GM21515 (cell line): ENCODE data around the gene RPS6KA2.
"Not testable (repeated sequence)": the region's sequence is repeated elsewhere in the genome, so short reads cannot be mapped to it uniquely, and the experiment has no call there.

Source experiments
- ATAC-seq: cut with Tn5 transposase; IDR thresholded peaks from one replicate; pipeline ENCODE4 v1.9.1; 2021; ENCODE audit not compliant: unreplicated experiment

The RPS6KA2 gene

GRCh38 chr6:166386111-166386510, 240.9 kb downstream of the RPS6KA2 start:
- ATAC-seq: no peak

- not testable (repeated sequence) for ATAC-seq
These were observed 243.2 kb downstream of the RPS6KA2 start for GRCh38 chr6:166383802-166384363.

GRCh38 chr6:166382933-166383801, 243.9 kb downstream of the RPS6KA2 start, which contains the start of gene MPC1:
MPC1 (minus strand) TSS chr6:166382940; CDS start chr6:166382876, 64 bp downstream.
- ATAC-seq: peak; percentile 91

GRCh38 chr6:166382500-166382932, 244.5 kb downstream of the RPS6KA2 start:
- no peak for ATAC-seq

- ATAC-seq: peak; percentile 60
These were observed 245.1 kb downstream of the RPS6KA2 start for GRCh38 chr6:166381733-166382499.

GRCh38 chr6:166381381-166381732, 245.7 kb downstream of the RPS6KA2 start:
- no peak for ATAC-seq

- no peak for ATAC-seq
These were observed 247.3 kb downstream of the RPS6KA2 start for GRCh38 chr6:166379800-166380199.

GRCh38 chr6:166379103-166379586, 247.9 kb downstream of the RPS6KA2 start:
- ATAC-seq: no peak

GRCh38 chr6:166377721-166378120, 249.3 kb downstream of the RPS6KA2 start:
- ATAC-seq: no peak

- no peak for ATAC-seq
These were observed 252.0 kb downstream of the RPS6KA2 start for GRCh38 chr6:166375013-166375412.

GRCh38 chr6:166370489-166370888, 256.6 kb downstream of the RPS6KA2 start:
- no peak for ATAC-seq

GRCh38 chr6:166369782-166370181, 257.3 kb downstream of the RPS6KA2 start:
- no peak for ATAC-seq

- no peak for ATAC-seq
These were observed 260.1 kb downstream of the RPS6KA2 start for GRCh38 chr6:166366921-166367320.

- ATAC-seq: no peak
These were observed 261.2 kb downstream of the RPS6KA2 start for GRCh38 chr6:166365806-166366205.

- no peak for ATAC-seq
These were observed 261.8 kb downstream of the RPS6KA2 start for GRCh38 chr6:166365221-166365620.

GRCh38 chr6:166364456-166364855, 262.6 kb downstream of the RPS6KA2 start:
- no peak for ATAC-seq

GRCh38 chr6:166362427-166362826, 264.6 kb downstream of the RPS6KA2 start:
- ATAC-seq: not testable (repeated sequence)

GRCh38 chr6:166361077-166361429, 266.0 kb downstream of the RPS6KA2 start:
- ATAC-seq: no peak

GRCh38 chr6:166360243-166361076, 266.6 kb downstream of the RPS6KA2 start:
- no peak for ATAC-seq
